Right hindlimb (tissue), 1 donor: ENCODE measurements around the gene UBE4B.
"Not testable (repeated sequence)": the region's sequence is repeated elsewhere in the genome, so short reads cannot be mapped to it uniquely, and the experiment has no call there.

Experiments used
- DNase-seq: peaks from one replicate; pipeline ENCODE4 v3.0.0-alpha.2; 2018

Gene UBE4B

GRCh38 chr1:10074059-10074851 lies 41.5 kb downstream of the UBE4B start:
- DNase-seq = peak; percentile 27

DNA sequence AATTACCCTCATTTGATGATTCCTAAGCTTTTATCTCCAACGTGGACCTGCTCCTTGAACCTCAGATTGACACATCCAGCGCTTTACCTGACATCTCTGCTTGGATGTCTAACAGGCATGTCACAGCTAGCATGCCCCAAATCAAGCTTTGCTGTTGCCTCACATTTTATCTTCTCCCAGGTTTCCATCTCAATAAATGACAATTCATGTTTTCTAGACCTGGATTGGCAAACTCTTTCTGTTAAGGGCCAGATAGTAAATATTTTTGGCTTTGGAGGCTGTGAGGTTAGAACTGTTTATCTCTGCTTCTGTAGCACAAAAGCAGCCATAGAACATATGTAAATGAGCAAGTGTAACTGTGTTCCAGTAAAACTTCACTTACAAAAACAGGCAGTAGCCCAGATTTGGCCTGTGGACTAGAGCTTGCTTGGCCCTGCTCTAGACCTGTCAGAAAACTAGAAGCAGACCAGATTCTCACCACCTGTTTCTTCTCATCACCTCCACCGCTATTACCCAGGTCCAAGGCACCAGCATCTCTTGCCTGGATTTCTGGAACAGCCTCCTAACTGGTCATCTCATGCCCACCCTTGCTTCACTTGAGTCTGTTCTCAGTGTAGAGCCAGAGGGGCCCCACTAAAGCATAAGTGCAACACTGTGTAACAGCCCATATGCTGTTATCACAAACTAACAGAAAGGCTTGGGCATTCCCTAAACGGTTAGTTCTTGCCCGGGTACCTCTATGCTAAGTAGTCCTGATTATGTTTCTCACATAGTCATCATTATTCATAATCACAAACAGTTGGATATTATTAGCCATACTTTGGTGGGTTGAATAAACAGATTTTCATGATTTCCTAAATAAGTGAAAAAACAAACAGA lies 42.3 kb downstream of the UBE4B start:
- no peak for DNase-seq

DNA sequence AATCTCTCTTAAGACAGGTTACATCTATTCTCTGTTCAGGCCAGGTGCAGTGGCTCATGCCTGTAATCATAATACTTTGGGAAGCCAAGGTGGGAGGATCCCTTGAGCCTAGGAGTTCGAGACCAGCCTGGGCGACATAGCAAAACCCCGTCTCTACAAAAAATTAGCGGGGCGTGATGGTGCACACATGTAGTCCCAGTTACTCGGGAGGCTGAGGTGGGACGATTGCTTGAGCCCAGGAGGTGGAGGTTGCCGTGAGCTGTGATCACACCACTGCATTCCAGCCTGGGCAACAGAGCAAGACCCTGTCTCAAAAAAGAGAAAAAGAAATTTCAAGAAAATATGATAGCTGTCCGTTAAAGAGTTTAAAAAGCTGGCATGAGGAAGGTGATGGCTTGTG lies 43.0 kb downstream of the UBE4B start:
- DNase-seq = no peak

- no peak for DNase-seq
Observed at GRCh38 chr1:10078494-10078893, 45.7 kb downstream of the UBE4B start.

GRCh38 chr1:10080523-10080922 lies 47.8 kb downstream of the UBE4B start:
- no peak for DNase-seq

- DNase-seq = no peak
Observed at GRCh38 chr1:10082785-10083479, 50.2 kb downstream of the UBE4B start.

- DNase-seq = no peak
Observed at GRCh38 chr1:10084045-10084444, 51.3 kb downstream of the UBE4B start.

GRCh38 chr1:10085076-10085475 lies 52.3 kb downstream of the UBE4B start:
- DNase-seq = no peak

- no peak for DNase-seq
Observed at GRCh38 chr1:10087210-10087609, 54.5 kb downstream of the UBE4B start.

DNA sequence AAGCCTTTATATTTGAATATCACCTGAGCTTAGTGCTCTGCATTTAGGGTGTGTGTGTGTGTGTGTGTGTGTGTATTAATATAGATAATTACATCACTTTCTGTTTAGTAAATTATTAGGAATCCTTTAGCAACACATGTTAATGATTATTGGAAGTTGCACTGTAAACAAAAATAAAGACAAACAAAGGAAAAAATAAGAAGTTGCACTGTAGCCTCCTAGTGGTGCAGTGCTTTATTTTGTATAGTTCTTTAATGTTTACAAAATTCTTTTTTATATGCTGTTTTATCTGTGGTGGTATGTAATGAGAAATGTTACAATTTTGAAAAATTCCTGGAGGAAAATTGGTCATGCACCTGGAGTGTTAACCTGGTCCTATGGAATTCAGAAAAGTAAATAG lies 69.2 kb downstream of the UBE4B start:
- no peak for DNase-seq

DNA sequence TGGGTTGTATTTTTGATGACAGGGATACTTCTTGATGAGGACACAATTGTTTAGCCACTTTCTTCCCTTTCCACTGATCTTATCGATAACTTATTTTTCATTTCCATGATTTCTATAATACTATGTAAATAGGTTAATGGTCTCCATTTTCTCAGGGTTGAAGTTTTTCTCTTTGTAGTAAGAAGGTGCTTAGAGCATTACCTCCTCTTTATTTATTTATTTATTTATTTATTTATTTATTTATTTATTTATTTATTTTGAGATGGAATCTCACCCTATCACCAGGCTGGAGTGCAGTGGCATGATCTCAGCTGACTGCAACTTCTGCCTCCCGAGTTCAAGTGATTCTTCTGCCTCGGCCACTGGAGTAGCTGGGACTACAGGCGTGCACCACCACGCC lies 70.4 kb downstream of the UBE4B start:
- no peak for DNase-seq

- no peak for DNase-seq
Observed at GRCh38 chr1:10104834-10105233, 72.1 kb downstream of the UBE4B start.

- no peak for DNase-seq
Observed at GRCh38 chr1:10105484-10105883, 72.7 kb downstream of the UBE4B start.

GRCh38 chr1:10106241-10106640 lies 73.5 kb downstream of the UBE4B start:
- DNase-seq = no peak

DNA sequence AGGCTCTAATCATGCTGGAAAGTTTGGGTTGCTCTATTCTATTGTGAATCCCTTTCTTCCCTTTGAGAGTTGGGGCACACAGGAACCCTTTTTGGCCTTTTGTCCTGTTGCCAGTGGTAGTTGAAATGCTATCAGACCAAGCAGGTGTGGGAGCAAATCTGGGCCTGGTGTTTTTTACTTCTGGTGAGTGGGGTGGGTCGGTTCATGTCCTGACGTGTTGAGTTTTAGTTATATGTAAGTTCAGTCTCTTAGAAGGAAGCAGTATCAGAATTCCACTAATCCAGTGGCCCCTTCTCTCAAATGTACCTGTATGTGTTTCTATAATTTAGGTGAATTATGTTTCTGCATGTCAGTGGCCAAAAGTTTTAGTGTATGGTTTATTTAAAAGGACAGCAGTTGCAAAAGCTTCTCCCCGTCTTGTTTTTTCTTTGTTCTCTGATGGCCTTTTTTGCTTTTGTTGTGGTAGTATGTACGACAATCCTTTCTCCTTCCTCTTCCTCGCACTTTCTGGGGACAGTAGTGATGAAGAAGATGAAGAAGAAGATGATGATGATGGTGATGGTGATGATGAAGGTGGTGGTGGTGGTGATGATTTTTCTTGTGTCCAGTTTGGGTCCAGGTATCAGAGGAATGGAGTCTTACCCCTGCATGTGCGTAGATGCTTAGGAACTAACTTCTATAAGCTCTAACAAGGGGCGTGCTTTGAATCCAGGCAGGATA lies 74.2 kb downstream of the UBE4B start:
- DNase-seq = no peak

DNA sequence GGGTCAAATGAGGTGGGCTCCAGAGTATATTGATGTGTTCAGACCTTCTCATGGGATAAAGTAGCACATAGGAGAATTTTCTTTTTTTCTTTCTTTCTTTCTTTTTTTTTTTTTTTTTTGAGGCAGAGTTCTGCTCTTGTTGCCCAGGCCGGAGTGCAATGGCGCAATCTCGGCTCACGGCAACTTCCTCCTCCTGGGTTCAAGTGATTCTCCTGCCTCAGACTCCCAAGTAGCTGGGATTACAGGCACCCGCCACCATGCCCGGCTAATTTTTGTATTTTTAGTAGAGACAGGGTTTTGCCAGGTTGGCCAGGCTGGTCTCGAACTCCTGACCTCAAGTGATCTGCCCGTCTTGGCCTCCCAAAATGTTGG lies 74.7 kb downstream of the UBE4B start:
- not testable (repeated sequence) for DNase-seq

GRCh38 chr1:10108134-10108663 lies 75.4 kb downstream of the UBE4B start:
- no peak for DNase-seq

DNA sequence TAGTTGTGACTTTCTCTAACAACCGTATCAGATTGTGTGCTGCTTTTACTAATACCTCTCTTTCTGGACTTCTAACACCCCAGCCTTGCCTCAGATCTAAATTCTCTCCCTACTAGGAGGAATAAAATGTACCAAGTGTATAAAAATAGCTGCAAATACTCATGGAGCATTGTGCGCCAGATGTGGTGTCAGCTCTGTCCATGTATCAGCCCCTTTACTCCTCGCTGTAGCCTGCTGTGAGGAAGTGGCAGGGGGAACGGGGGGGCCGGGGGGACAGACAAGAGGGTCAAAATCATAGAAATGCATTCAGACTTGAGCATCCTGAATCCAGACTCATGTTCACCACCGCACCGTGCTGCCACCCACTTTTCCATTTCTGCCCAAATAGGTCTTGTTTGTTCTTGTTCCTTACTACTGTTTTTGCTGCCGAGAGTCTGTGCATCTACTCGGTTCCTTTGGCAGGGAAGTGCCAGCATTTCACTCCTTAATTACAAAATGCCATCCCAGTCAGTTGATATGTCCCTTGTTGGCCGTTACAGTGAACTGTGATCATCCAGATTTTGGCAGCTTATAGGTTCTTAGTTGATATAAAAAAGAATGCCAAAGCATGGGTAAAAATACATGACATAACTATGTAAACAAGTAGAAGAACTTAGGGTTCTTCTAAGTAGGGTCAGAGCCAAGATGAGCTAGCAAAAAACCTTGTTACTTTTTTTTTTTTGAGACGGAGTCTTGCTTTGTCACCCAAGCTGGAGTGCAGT lies 76.4 kb downstream of the UBE4B start:
- no peak for DNase-seq

DNA sequence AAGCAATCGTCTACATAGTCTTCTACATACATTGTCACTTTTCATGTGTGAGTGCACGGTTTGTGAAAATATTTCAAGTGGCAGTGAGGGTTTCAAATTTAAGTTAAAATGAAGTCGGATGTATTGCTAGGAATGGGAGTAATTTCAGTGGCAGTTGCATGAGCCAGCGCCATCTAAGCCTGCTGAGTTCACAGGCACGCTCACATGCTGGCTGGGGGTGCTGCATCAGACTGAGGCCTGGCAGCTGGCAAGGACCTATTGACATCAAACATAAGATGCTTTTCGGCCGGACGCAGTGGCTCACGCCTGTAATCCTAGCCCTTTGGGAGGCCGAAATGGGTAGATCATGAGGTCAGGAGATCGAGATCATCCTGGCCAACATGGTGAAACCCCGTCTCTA lies 80.7 kb downstream of the UBE4B start:
- DNase-seq = no peak

DNA sequence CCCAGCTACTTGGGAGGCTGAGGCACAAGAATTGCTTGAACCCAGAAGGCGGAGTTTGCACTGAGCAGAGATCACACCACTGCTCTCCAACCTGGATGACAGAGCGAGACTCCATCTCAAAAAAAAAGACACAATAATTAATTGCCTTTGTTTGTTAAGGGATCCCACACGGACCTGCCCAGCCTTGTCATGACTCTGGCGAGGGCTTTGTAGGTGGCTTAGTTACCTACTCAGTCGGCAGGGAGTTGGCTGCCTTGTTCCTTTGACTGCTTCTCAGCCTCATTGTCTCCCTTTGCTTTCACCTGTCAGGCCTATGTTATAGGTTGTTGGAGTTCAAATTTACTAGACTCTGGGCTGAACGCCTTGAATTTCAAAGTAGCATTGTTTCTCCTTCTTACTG lies 82.0 kb downstream of the UBE4B start:
- no peak for DNase-seq

DNA sequence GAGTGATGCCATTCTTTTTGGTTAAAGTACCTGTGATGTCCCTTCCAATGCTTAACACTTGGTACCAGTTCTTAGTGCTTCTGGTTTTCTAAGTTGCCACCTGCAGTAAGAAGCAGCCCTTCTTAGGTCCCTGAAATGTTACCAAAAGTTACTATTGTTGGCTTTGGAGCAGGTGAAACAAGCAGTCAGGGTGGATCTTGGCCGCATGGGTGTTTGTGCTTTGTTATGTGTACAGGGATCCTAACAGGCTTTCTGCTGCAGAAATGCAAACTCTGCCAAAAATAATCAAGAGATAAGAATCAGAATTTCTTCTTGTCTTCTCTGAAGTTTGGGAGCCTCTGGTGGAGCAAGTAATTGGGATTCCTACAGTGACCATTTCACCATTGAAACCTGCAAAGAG lies 84.4 kb downstream of the UBE4B start:
- no peak for DNase-seq

GRCh38 chr1:10117865-10118264 lies 85.1 kb downstream of the UBE4B start:
- no peak for DNase-seq
